B cell (primary cell): ENCODE data around the gene C2orf92. TPM values are rescaled to one million over a fixed set of nuclear protein-coding genes. Genes with fewer than 3 reads are reported as not detected.
"Not testable (repeated sequence)": the region's sequence is repeated elsewhere in the genome, so short reads cannot be mapped to it uniquely, and the experiment has no call there.

Source experiments
- ATAC-seq: fragments of 200-7000 bp; cut with Tn5 transposase; one replicate; pipeline ENCODE4 v1.10.0; 2021; ENCODE audit warnings: low read depth, mild to moderate bottlenecking, moderate number of reproducible peaks, moderate library complexity
- CTCF ChIA-PET: fragments of 350-600 bp; sonication (Branson Sonifier 250); formaldehyde crosslinking; loops from one replicate; lab custom pipeline; 2021; ENCODE audit warnings: antibody characterized with exemption, inconsistent platforms; lab: Charles Lee
- POLR2A ChIA-PET: fragments of 350-600 bp; sonication (Branson Sonifier 250); formaldehyde crosslinking; loops from one replicate; lab custom pipeline; 2021; ENCODE audit warnings: antibody characterized with exemption; lab: Charles Lee
- DNase-seq: peaks from one replicate; pipeline ENCODE4 v3.0.0; 2013
- H2AFZ ChIP-seq: 2 replicates; pipeline ENCODE4 v1.6.1; 2012; ENCODE audit warnings: mild to moderate bottlenecking, low read depth, low read length; ENCODE audit not compliant: insufficient read depth, poor library complexity, severe bottlenecking
- H3K27ac ChIP-seq, 2 donors: 1 replicate in 1 of 2; 2 replicates in 1 of 2; pipeline ENCODE4 v1.5.1; 2012 to 2013; ENCODE audit warnings: low read length in 2 of 2, mild to moderate bottlenecking in 2 of 2, moderate library complexity in 1 of 2
- H3K27me3 ChIP-seq, 4 experiments: fragments of 200-600 bp in 1 of 4; sonication (generic) in 1 of 4; replicated peaks in 1 of 4; 1 replicate in 2 of 4; 2 replicates in 2 of 4; pipeline versions ENCODE4 v1.6.1 to v1.7.0; 2013 to 2016; ENCODE audit warnings: low read length in 3 of 4, mild to moderate bottlenecking in 2 of 4, mixed read lengths in 1 of 4, moderate library complexity in 1 of 4; ENCODE audit not compliant: insufficient read depth in 4 of 4, control insufficient read depth in 3 of 4; ENCODE audit errors: control extremely low read depth in 1 of 4
- H3K36me3 ChIP-seq, 2 experiments: replicated peaks in 1 of 2; 1 replicate in 1 of 2; 2 replicates in 1 of 2; pipeline versions ENCODE4 v1.6.1 to v1.7.1; 2013; ENCODE audit warnings: low read length in 1 of 2; ENCODE audit not compliant: insufficient read depth in 2 of 2, control insufficient read depth in 1 of 2; ENCODE audit errors: control extremely low read depth in 1 of 2, extremely low read depth in 1 of 2
- H3K4me1 ChIP-seq, 2 donors: fragments of 200-600 bp in 1 of 2; sonication (generic) in 1 of 2; 1 replicate in 1 of 2; 2 replicates in 1 of 2; pipeline versions ENCODE4 v1.5.1 to v1.6.1; 2013 to 2017; ENCODE audit warnings: low read length in 2 of 2; ENCODE audit not compliant: control insufficient read depth in 2 of 2, insufficient read depth in 2 of 2
- H3K4me2 ChIP-seq: replicated peaks from 2 replicates; pipeline ENCODE3; 2012; ENCODE audit warnings: mild to moderate bottlenecking, low read depth, low read length; ENCODE audit not compliant: poor library complexity, severe bottlenecking
- H3K4me3 ChIP-seq, 5 experiments: fragments of 200-600 bp in 1 of 5; sonication (generic) in 1 of 5; 1 replicate in 3 of 5; 2 replicates in 2 of 5; pipeline versions ENCODE4 v1.5.1 to v1.7.0; 2011 to 2016; ENCODE audit warnings: low read length in 4 of 5, mild to moderate bottlenecking in 4 of 5, low read depth in 2 of 5, control low read depth in 1 of 5, moderate library complexity in 1 of 5; ENCODE audit not compliant: insufficient read depth in 1 of 5; ENCODE audit errors: control extremely low read depth in 1 of 5, extremely low read depth in 1 of 5
- H3K79me2 ChIP-seq: fragments of 200-600 bp; sonication (generic); one replicate; pipeline ENCODE4 v1.6.0; 2016; ENCODE audit warnings: low read length; ENCODE audit not compliant: control insufficient read depth, insufficient read depth
- H3K9ac ChIP-seq: fragments of 200-600 bp; sonication (generic); 2 replicates; pipeline ENCODE4 v1.6.1; 2017; ENCODE audit warnings: mild to moderate bottlenecking, low read length, moderate library complexity
- H3K9me3 ChIP-seq, 3 donors: one replicate each; pipeline versions ENCODE4 v1.6.1 to v1.7.1; 2013; ENCODE audit warnings: low read length in 2 of 3; ENCODE audit not compliant: control insufficient read depth in 2 of 3, insufficient read depth in 1 of 3; ENCODE audit errors: control extremely low read depth in 1 of 3
- H4K20me1 ChIP-seq: 2 replicates; pipeline ENCODE4 v1.6.0; 2012; ENCODE audit warnings: mild to moderate bottlenecking, low read length; ENCODE audit not compliant: insufficient read depth, control insufficient read depth, poor library complexity, severe bottlenecking
- H3K27ac Mint-ChIP-seq: one replicate; pipeline ENCODE4 v1.8.0; 2021; ENCODE audit warnings: mixed read lengths
- H3K27me3 Mint-ChIP-seq: one replicate; pipeline ENCODE4 v1.8.0; 2021; ENCODE audit warnings: mixed read lengths
- H3K4me1 Mint-ChIP-seq: one replicate; pipeline ENCODE4 v1.8.0; 2021; ENCODE audit warnings: mixed read lengths
- H3K4me3 Mint-ChIP-seq: one replicate; pipeline ENCODE4 v1.8.0; 2021; ENCODE audit warnings: mixed read lengths
- H3K9me3 Mint-ChIP-seq: one replicate; pipeline ENCODE4 v1.8.0; 2022; ENCODE audit warnings: mixed read lengths; ENCODE audit not compliant: insufficient read depth
- WGBS: methylation state at CpG from one replicate; pipeline ENCODE4 v1.1.5; 2013; ENCODE audit warnings: missing lambda C conversion rate; ENCODE audit not compliant: insufficient coverage; 5-methylcytosine and 5-hydroxymethylcytosine counted together
- intact Hi-C: fragments of 100-400 bp; cut with micrococcal nuclease; formaldehyde crosslinking; loops from one replicate; pipeline ENCODE4 v1.10.0; 2022
- polyA plus RNA-seq: library from polyadenylated mRNA; depleted of rRNA; stranded (reverse); fragments of >200 nt; gene quantifications from 2 replicates; pipeline ENCODE4 v1.2.3, GENCODE V29; 2012
- total RNA-seq, 2 donors: library from RNA; stranded (reverse); fragments of 120-200 nt in 1 of 2; gene quantifications; 1 replicate in 1 of 2; 2 replicates in 1 of 2; pipeline versions ENCODE4 v1.2.3 to v1.2.4, GENCODE V29; 2013 to 2022

C2orf92 gene
- total and polyA plus RNA-seq, 2 donors (not counting 1 experiment from before 2014, with no cell fraction given): 15.3 to 18.9 TPM

DNA sequence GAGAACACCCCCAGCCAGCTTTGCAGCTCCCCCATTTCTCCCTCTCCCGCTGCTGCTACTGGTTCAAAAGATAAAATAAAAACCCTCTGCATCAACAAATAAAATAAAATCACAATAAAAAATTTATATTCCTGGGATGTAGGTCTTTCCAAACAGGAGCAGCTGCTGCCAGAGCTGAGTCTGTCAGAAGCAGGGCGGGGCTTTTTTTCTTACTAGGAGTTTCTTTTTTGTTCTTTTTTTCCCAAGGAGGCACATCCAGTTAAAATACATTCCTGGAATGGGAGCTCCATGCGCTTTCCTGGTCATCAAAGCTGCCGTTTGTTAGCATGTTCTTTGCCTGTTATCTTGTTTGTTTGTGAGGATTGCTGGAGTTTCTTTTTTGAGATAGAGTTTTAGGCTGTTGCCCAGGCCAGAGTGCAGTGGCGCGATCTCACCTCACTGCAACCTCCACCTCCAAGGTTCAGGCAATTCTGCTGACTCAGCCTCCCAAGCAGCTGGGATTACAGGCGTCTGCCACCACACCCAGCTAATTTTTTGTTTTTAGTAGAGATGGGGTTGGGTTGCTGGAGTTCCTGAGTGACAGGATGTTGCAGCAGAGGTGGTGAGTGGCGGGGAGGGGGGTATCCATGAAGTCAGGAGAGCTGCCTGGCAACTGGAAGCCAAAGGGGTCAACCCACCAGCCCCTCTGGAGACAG, 44.0 kb upstream of the C2orf92 start:
- intact Hi-C loops, H3K79me2 ChIP-seq, H3K36me3 ChIP-seq, H3K27ac Mint-ChIP-seq, DNase-seq, H3K9ac ChIP-seq, POLR2A ChIA-PET, H3K9me3 Mint-ChIP-seq, H3K4me2 ChIP-seq, H4K20me1 ChIP-seq, H3K27me3 ChIP-seq, CTCF ChIA-PET, ATAC-seq, H3K9me3 ChIP-seq, H3K4me3 Mint-ChIP-seq, H3K4me1 Mint-ChIP-seq, H3K4me3 ChIP-seq, H2AFZ ChIP-seq, H3K4me1 ChIP-seq, H3K27ac ChIP-seq: not testable (repeated sequence)
- WGBS: 33% methylated on average over 1 of the region's 8 CpGs
- H3K27me3 Mint-ChIP-seq: peaks cover 10% of the 10 kb centered on the region

DNA sequence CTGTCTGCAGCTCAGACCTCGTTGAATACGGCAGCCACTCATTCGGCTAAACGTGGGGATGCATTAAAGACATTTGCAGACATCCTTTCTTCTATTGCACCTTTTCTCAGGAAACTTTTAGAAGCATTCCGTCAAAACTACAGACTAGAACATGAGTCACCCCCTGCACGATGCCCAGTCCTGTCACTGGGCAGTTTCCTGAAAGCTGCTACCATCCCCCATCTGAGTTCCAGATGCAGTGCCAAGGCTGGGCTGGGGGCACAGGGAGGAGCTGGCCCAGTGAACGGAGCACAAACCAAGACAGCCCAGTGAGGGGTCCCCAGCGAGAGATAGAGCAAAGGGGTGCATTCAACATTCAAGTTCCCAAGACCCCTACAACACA, 43.5 kb upstream of the C2orf92 start:
- POLR2A ChIA-PET: not testable (repeated sequence)
- H3K27me3 Mint-ChIP-seq: peaks cover 11% of the 10 kb centered on the region

More for the DNA sequence above, 43.5 kb upstream of the C2orf92 start:
- H3K36me3 ChIP-seq, H3K4me3 ChIP-seq, H2AFZ ChIP-seq, H3K4me2 ChIP-seq, H3K9me3 ChIP-seq, H3K79me2 ChIP-seq, H3K4me1 ChIP-seq, intact Hi-C loops, H3K9ac ChIP-seq, H3K4me1 Mint-ChIP-seq, CTCF ChIA-PET, H3K9me3 Mint-ChIP-seq, ATAC-seq, H3K27ac Mint-ChIP-seq, H3K27me3 ChIP-seq, H3K27ac ChIP-seq, H3K4me3 Mint-ChIP-seq, H4K20me1 ChIP-seq, DNase-seq: not testable (repeated sequence)
- 79% methylated on average over 8 of the region's 8 CpGs for WGBS
